Cerebellar nuclear complex (tissue), 1 donor: ENCODE measurements around the gene CNOT10.
"Not testable (repeated sequence)": the region's sequence is repeated elsewhere in the genome, so short reads cannot be mapped to it uniquely, and the experiment has no call there.

Experiments
- DNase-seq, 2 experiments: peaks; one replicate each; lab custom pipeline; 2025; lab: John Stamatoyannopoulos, UW

CNOT10 gene

DNA sequence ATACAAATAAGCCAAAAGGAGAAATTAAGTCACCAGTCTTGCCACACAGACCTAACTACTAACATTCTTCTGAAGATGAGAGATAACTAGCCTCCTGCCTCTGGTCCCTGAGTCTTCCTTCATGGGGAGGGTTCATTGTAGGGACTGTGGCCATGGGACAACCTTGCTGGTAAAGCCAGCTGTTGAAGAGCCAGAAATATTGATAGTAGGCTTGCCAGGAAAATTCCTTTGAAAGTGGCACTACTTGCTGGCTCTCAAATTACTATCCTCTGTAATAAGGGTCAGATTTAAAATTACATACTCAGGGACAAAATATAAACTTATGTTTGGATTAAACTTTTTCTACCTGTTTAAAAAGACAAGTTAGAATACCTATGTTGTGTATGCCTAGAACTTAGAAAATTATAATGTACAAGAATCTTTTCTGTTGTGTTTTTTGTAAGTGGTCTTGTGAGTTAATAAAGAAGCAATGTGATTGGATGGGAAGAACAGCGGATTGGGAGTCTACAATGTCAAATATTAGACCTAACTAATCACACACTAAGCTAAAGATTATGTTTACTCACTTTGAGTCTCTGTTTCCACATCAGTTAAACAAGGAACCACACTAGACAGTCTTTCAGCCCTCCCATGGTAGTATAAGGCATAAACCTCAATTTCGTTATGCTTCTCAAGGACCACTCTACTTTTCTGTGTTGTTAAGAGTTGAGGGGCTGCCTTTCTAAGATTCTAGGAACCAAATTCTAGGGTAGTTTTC is 72.8 kb downstream of the CNOT10 start:
- no peak for DNase-seq

DNA sequence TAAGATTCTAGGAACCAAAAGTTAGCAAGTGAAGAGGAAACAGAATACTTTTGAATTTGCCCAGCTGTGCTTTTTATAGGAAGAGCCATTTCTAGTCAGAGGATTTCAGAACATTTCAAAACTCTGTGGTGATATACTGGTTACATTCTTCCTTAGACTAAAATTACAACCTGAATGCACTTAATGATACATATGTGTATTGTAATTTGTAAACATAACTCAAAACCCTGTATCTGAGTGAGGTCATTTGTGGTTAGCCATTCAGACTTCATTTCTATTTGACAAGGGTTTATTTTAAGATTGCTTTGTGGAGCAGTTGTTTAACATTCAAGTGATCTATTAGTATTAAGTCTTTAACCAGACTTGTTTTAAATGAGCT is 73.4 kb downstream of the CNOT10 start:
- DNase-seq: no peak

DNA sequence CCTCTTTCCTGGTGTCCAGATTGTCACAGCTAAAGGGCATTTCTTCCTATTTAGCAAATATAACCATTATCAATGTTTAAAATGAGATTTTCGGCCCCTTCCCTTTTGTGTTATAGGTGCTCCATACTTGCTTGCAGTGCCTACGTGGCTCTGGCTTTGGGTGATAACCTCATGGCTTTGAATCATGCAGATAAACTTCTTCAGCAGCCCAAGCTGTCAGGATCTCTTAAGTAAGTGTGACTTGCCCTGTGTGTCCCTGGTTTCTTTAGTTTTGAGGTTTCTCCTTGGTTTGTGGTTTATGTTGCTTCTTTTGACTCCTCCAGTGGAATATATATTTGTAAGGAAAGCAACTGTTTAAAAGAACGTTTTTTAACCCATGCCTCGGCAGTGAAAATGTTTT is 74.4 kb downstream of the CNOT10 start:
- no peak for DNase-seq

DNA sequence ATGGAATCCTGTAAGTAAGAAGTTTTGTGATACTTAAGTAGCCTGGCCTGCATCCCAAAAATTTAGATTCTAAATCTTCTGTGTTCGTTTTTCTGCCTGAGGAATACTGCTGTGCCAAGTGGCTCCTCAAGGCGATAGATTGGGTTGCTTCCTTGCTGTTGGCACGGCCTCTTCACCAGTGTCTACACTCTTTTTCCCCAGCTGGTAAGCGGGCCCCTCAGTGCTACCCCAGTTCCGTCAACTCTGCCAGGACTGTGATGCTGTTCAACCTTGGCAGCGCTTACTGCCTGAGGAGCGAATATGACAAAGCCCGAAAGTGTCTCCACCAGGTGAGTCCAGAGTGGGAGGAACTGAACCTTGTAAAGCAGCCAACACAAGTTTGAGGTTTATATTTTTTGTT is 79.5 kb downstream of the CNOT10 start:
- no peak for DNase-seq

DNA sequence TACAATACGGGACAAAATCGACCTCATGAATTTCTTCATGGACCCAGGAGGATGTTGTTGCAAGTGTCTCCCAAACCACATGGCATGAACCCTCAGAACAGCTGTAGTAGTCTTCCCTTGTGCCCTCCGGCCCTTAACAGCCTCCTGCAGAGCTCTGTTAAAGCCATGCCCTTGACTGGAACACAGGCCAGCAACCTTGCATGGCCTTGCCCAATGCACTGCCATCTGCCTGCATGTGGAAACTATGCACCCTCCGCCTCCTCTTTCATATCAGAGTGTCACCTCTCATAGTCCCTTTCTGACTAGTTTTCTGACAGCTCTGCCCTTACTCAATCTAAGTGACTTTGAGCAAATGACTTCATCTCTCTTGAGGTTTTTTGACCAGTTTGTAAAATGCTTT is 93.4 kb downstream of the CNOT10 start:
- DNase-seq: no peak

DNA sequence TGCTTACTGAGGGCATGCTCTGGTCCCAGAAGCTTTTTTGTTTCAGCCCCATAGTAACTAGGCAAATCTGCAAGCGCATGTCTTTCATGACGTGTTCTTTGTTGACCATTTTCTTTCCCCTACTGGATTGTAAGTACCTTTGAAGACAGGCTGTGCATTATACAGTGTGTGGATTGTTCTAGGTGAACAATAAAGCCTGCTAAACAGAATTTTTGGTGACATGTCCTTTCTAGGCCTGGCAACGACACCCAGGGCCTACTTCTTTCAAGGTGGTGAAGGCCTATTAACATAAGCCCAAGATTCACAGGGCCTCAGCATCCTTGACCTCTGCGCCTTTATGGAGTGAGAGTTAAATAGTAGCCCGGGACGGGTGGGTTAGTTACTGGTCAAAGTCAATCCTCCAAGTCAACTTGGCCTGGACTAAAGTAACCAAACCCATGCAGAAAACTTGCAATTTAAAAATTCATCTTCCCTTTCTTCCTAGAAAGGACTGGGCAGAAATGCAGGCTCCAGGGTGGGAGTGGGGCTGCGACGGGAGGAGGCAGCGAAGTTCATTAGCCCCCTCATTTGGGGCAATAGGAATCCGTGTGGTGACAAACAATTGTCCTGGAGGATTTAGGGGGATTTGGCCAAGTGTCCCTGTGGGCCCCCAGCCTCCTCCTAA is 95.2 kb downstream of the CNOT10 start:
- no peak for DNase-seq

DNA sequence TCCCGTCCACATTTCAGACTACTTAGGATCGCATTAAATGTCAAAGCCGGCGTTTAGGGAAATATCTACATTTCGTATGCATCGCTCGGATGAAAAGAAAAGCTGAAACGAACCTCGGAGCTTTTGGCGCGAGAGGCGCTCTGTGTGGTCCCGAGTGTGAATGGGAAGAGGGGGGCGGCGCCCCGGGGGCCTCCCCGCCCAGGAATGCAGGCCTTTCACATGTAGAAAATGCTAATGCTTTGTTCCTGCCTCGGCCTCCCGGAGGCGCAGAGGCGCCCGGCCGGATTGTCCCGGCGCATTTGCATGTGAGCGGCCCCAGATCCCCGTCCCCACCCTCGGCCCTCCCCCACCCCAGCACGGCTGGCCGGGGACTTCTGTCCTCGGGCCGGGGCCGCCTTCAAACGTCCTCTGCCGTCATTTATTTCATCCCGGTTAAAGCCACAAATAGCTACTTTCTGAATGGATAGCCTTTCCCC is 95.8 kb downstream of the CNOT10 start:
- no peak for DNase-seq

DNA sequence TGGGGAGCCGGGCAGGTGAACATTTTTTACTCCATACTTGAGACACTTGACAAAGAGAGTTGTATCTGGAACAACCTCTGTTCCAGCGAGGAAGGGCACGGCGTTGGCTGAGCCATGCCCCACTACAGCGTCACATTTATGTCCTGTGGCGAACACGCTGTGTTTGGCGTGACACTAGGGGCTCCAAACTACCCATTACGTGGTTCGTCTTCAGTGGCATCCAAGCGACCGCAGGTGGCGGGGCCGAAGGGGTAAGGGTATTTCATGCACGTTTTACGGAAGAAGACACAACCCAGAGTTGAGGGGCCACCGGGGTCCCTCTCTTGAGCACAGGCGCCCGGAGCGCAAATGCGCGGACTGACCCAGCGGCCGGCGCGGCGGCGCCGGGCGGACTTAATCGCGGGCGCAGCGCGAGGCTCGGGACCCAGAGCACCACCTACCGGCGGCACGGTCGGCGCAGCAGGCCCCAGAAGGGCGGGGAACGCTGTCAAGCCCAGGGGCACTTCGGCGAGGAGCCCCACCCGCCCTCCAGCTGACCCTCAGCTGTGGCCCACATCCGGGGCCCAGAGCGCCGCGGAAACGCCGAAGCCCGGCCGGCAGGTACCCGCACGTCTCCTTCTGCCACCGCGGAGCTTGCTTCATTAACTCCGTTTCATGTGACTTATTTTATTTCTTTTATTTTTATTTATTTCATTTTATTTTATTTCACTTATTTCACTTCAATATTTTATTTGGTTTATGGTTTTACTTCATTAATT is 96.4 kb downstream of the CNOT10 start:
- no peak for DNase-seq

DNA sequence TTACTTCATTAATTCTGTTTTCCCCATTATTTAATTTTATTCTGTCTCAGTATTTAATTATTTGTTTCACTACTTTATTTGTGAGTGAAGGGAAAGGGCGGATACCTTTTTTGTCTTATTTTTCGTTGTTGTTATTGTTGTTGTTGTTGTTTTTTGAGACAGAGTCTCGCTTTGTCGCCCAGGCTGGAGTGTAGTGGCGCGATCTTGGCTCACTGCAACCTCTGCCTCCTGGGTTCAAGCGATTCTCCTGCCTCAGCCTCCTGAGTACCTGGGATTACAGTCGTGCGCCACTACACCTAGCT is 96.9 kb downstream of the CNOT10 start:
- not testable (repeated sequence) for DNase-seq

DNA sequence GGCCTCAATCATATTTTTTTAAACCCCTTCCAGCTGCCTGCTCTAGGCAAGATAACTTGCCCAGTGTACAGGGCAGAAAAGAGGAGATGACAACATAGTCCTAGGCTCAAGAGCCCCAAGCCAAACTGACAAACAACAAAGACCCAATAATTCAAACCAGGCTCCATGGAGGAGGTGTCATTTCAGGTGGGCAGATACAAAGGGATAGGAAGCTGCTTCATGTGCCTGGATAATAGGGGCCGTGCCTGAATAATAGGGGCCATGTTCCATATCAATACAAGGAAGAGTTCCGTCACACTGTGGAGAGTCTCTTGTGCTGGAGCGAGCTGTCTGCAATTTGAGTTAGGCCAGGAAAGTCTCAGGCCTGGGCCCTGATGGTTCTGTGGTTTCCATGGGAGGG is 97.4 kb downstream of the CNOT10 start:
- DNase-seq: no peak

DNA sequence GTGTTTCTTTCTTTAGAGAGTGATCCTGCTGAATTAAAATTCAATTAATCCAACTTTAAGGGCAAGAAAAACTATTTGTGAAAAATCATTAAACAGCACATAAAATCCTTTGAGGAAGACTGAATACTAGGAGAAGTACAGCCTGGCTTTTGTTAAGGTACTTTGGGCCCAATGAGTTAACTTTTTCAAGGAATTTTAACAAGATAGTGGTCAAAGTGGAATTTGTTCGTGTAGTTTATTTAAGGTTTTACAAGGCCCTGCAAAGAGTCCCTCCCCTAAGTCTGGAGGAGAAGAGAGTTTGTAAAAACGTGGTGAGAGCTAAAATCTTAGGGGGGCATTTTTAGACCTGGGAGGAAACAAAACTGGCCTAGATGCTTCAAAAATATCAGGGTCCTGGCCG is 106.8 kb downstream of the CNOT10 start:
- DNase-seq: no peak

DNA sequence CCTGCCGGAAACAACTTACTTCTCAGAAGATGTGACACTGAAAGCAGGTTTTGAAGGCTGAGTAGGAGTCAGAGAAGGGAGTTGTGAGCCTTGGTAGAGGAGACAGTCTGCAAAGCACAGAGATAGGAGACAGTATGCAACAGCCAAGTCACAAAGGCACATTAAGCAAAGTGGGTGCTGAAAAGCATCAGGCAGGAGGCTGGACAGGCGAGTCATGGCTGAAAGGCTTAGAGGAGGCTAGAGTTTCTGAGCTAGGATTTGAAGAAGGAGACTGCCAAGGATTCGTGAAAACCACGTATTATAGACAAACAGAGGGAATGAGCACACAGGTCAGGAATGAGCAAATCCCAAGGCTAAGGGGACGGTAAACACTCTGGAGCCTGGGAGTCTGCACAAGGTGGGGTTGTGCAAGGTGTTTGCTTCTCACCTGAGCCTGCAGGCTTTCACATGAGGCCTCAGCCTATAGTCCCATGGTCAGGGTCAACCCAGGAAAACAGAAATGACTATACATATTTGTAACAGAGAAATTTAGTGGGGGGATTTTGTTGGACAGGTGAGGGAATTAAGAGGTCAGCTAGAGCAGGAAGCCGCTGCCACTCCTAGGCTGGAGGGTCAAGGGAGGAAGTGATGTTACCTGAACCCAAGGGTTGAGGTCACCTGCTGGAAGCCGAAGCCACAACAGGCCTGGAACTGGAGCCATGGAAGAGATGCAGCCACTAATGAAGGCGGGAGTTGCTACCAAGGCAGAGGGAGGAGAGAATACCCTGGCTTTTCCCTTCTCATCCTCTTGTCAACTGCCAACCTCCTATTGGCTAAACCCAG is 109.7 kb downstream of the CNOT10 start:
- DNase-seq: no peak

DNA sequence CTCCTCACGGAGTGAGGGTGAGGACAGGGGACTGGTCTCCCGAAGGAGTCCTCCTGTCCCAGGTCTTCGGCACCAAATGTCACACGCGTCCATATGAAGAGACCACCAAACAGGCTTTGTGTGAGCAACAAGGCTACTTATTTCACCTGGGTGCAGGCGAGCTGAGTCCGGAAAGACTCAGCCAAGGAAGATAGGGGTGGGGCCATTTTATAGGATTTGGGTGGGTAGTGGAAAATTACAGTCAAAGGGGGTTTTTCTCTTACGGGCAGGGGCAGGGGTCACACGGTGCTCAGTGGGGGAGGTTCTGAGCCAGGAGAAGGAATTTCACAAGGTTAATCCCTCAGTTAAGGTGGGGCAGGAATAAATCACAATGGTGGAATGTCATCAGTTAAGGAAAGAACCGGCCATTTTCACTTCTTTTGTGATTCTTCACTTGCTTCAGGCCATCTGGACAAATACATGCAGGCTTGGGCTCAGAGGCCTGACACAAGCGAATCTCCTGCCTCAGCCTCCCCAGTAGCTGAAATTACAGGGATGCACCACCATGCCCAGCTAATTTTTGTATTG is 111.5 kb downstream of the CNOT10 start:
- DNase-seq: not testable (repeated sequence)

DNA sequence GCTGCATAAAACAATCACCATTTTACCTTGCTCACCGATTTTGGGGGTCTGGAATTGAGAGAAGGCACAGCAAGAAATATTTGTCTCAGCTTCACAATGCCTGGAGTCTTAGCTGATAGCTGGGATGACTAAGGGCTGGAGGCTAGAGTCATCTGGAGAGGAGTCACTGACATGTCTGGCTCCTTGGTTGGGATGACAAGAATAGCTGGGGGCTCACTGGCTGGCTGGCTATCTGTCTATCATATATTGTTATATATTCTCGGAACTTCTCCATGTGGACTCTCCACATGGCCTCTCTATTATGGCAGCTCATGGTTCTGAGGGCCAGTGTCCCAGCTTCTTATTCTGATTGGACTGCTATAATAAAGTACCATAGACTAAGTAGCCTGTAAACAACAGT is 112.8 kb downstream of the CNOT10 start:
- no peak for DNase-seq

DNA sequence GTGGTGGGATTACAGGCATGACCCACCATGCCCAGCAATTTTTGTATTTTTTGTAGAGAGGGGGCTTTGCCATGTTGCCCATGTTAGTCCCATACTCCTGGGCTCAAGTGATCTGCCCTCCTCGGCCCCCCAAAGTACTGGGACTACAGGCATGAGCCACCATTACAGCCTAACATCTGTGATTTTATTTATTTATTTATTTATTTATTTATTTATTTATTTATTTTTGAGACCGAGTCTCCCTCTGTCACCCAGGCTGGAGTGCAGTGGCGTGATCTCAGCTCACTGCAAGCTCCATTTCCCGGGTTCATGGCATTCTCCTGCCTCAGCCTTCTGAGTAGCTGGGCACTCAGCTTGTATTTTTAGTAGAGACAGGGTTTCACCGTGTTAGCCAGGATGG is 116.5 kb downstream of the CNOT10 start:
- not testable (repeated sequence) for DNase-seq

DNA sequence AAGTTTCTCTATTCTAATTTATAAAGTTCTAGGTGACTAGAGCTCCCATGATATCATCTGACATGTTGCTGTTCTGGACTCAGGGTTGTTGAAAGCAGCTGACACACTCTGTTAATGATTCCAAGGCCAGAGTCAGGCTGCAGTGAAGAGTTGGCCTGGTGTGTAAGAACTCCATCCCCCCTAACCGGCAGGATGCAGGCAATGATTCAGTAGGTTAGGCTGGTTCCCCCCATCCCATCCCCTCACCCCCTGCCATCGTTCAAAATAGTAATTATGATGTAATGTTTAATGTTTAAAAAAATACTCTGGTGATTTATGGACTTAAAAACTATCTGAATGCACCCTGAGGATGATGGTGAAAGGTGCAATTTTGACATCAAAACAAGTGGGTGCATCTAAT is 128.2 kb downstream of the CNOT10 start:
- no peak for DNase-seq

DNA sequence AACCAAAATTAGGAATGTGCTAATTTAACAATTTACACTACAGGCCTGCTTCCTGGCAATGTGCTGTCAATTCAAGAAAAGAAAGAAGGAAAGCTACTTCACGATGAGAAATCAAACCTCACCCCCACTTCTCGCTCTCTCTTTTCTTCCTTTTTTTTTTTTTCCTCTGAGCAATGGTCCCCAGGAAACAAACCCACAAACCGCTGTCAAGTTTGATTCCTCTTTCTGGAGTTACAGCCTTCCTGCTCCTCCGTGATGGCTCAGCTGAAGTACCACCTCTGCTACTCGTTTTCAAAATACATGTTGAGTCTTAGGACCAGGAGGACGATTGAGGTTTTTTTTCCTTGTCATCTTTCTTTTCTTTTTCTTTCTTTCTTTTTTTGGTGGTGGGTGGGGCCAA is 129.4 kb downstream of the CNOT10 start:
- DNase-seq: no peak

DNA sequence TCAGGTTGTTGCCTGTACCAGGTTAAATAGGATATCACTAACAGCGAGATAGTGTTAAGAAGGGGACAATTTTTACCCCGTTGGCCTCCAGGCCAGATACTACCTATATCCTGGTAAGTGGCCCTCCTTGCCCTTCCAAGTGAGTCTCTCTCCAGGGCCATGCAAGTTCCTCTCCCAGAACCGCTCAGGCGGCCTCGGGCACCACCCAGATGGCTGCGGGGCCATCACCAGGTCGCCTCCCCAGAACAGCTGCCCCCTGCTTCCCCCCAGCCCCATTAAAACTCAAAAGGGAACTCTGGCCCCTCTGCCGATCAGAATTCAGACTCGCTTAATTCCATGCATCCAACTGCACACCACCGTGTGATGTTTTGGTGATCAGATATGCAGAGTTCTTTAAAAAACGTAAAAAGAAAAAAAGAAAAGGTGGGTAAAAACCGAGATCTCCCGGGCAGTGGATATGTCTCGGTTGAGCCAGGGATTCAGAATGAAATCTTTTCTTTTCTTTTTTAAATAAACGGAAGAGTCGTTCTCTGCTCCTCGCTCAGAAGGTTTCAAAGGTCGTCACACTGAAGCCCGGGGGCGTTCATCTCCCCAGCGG is 131.0 kb downstream of the CNOT10 start:
- no peak for DNase-seq

DNA sequence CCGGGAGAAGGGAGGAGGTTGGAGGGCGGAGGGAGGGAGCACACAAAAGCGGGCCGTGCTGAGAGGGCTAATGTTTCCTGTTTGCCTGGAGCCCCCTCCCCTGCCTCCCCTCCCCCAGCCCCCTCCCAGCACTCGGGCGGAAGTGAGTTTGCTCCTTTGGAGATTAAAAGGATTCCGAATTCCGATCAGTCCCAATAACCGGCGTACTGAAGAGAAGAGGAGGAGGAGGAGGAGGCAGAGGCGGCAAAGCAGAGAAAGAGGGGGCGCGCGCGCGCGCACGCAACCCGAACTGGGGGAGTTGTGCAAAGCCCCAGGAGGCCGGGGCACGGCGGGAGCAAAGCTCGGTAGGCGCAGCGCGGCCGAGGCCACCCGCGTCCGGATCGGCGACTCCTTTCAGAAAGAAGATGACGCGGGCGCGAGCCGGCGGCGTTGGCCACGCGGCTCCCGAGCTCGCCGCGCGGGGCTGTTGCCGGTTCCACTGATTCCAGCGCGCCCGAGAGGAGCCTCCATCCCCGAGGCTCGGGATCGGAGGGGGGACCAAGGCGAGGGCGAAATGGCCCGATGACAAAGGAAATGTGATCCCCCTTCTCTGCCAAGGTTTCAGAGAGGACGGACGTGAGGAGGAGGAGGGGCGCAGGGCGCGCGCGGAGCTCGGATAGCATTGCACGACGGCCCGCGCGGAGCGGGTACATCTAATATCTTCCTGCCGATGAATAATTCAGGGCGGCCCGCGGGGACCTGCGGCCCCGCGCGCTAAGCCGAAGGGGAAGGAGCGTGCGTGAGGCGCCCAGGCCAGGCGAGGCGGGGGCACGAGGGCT is 131.7 kb downstream of the CNOT10 start:
- DNase-seq: no peak

DNA sequence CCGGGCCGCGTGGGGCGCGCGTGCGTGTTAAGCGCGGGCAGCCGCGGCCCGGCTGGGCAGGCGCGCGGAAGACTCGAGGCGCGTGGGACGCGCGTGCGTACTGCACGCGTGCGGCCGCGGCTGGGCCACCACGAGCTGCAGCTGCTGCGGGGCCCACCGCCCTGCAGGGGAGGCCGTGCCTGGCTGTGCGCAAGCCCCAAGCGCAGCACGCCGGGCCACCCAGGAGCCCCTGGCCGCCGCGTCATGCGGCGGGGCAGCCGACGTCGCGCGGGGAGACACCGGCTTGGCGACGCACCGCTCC is 132.2 kb downstream of the CNOT10 start:
- no peak for DNase-seq
